Measurements from ENCODE around the gene TIGD3. TPM values are rescaled to one million over a fixed set of nuclear protein-coding genes. Genes with fewer than 3 reads are reported as not detected.

Gene TIGD3
- total and polyA plus RNA-seq, 9 of the 15 experiments (the other 6 are each of a cell fraction or from before 2014, with no cell fraction given) = 0.06 to 1.3 (median 0.56) TPM

DNA sequence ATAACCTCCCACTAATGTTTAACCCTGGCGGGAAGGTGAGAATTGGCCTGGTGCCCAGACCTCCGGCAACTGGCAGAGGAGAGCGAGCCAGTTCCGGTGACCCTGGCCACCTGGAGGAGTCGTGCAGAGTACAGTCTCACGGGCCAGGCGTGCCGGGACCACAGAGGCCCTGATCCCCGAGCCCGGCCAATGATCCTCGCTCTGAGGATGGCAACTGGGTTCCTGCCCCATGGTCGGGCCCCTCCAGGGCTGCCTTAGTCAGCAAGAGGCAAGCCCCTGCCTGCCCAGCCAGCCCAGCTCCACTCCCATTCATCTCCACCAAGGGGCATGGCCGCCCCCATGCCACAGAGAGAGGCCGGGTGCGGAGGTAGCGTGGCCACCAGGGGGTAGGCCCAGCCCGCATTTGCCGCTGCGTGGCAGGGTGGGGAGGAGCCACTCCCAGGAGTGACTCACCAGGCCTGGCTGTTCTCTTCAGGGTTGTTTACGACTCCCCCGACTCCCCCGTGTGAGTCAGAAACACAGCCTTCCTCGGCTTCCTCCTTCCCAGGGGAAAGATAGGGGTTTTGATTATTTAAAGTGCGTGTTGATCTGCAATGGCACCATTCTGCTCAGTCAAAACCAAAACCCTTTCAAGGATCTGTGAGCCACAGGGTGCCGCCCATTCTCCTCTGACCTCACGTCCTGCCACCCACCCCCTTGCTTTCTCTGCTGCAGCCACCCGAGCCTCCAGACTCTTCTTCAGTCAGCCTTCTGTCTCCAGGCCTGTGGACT lies 27.7 kb downstream of the TIGD3 start, which contains the start of gene SLC25A45 (continued):
- no peak for TF ChIP-seq POLR2AphosphoS2 (IDR thresholded peaks at IDR 0.05; ENCODE audit: low read length)
- TF ChIP-seq HNRNPL (IDR thresholded peaks at IDR 0.05; ENCODE audit: low read depth, low read length) = peak; percentile 99
- TF ChIP-seq ZNF277 (CRISPR knock-in tag; IDR thresholded peaks at IDR 0.05; ENCODE audit: borderline replicate concordance) = no peak
- no peak for TF ChIP-seq STAT6 (CRISPR knock-in tag; IDR thresholded peaks at IDR 0.05)
- peak; percentile 44; the same call in 1 of the 2 replicates for TF ChIP-seq KLF6 (CRISPR knock-in tag; IDR thresholded peaks at IDR 0.05; ENCODE audit: borderline replicate concordance)
- no peak for TF ChIP-seq RFX1 (IDR thresholded peaks at IDR 0.05)
- no peak for TF ChIP-seq PATZ1 (CRISPR knock-in tag; IDR thresholded peaks at IDR 0.05; ENCODE audit: borderline replicate concordance)
- TF ChIP-seq BCOR (IDR thresholded peaks at IDR 0.05) = 0 out of 2 replicates have a peak, but pooled peaks have one; percentile 31
- TF ChIP-seq, protein P1, sequence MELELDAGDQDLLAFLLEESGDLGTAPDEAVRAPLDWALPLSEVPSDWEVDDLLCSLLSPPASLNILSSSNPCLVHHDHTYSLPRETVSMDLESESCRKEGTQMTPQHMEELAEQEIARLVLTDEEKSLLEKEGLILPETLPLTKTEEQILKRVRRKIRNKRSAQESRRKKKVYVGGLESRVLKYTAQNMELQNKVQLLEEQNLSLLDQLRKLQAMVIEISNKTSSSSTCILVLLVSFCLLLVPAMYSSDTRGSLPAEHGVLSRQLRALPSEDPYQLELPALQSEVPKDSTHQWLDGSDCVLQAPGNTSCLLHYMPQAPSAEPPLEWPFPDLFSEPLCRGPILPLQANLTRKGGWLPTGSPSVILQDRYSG (tag; conservative IDR thresholded peaks at IDR 0.05; ENCODE audit: low read depth) = peak; percentile 83
- peak; percentile 94 for TF ChIP-seq MAX (CRISPR knock-in tag; IDR thresholded peaks at IDR 0.05)
- TF ChIP-seq NR2C2 (CRISPR knock-in tag; IDR thresholded peaks at IDR 0.05) = no peak; the same call in 1 of the 2 replicates
- TF ChIP-seq NR2C2 (tag; IDR thresholded peaks at IDR 0.05) = peak; percentile 90
- TF ChIP-seq POLR2AphosphoS5 (IDR thresholded peaks at IDR 0.05; ENCODE audit: control insufficient read depth, insufficient read depth, low read depth, low read length) = no peak; the same call in 1 of the 2 replicates
- TF ChIP-seq FOXJ3 (CRISPR knock-in tag; IDR thresholded peaks at IDR 0.05) = no peak
- TF ChIP-seq POLR3A (IDR thresholded peaks at IDR 0.05; ENCODE audit: borderline replicate concordance, extremely low read depth, insufficient read depth, insufficient read length) = no peak
- peak; percentile 78; the same call in 1 of the 2 replicates for TF ChIP-seq ZNF449 (CRISPR knock-in tag; IDR thresholded peaks at IDR 0.05)
- TF ChIP-seq MTA2 (IDR thresholded peaks at IDR 0.05; ENCODE audit: low read depth) = no peak; the same call in 1 of the 2 replicates
